Right ventricle myocardium superior (tissue), 1 donor: Measurements from ENCODE around the gene MYL5. TPM values are rescaled to one million over a fixed set of nuclear protein-coding genes. Genes with fewer than 3 reads are reported as not detected.
"Not testable (repeated sequence)": the region's sequence is repeated elsewhere in the genome, so short reads cannot be mapped to it uniquely, and the experiment has no call there.

Source experiments
- ATAC-seq: fragments of 200-7000 bp; cut with Tn5 transposase; one replicate; pipeline ENCODE4 v1.9.1; 2020; ENCODE audit warnings: mild to moderate bottlenecking; ENCODE audit not compliant: poor library complexity
- DNase-seq: peaks from one replicate; pipeline ENCODE4 v3.0.0-alpha.2; 2020
- intact Hi-C: fragments of 100-400 bp; cut with DNase I; formaldehyde crosslinking; loops from one replicate; pipeline ENCODE4 v1.11.2; 2022
- total RNA-seq: library from RNA; stranded (reverse); fragmentation: NEBNext Ultra II Directional; extraction: Animal tissue kit (Norgen Biotek cat#: 25700); gene quantifications from one replicate; pipeline ENCODE4 v1.2.1, GENCODE V29; 2021
- donor health status: DM: no; HTN: yes; CAD: no; lungs with severe emphysema.

Gene MYL5
- total RNA-seq, 1 donor from 2014 or later: 3.7 TPM

GRCh38 chr4:730946-731904, 56.9 kb downstream of the MYL5 start:
- ATAC-seq, intact Hi-C loops: not testable (repeated sequence)

More at GRCh38 chr4:730946-731904, 56.9 kb downstream of the MYL5 start:
- DNase-seq: peak; percentile 36

Other genes with a start within 250 kb of the MYL5 start
- gene ZNF721, start 175.4 kb upstream of the MYL5 start, total RNA-seq: 11.0 TPM
- gene PIGG, start 175.3 kb upstream of the MYL5 start, total RNA-seq: 18.4 TPM
- not detected for gene TMEM271, start 98.2 kb upstream of the MYL5 start, total RNA-seq
- gene PDE6B, start 49.0 kb upstream of the MYL5 start, total RNA-seq: 1.1 TPM
- 1,145 TPM for gene ATP5ME, start 266 bp upstream of the MYL5 start, total RNA-seq
- gene SLC49A3, start 14.6 kb downstream of the MYL5 start, total RNA-seq: 14.6 TPM
- gene PCGF3, start 31.3 kb downstream of the MYL5 start, total RNA-seq: 20.8 TPM
- 4.3 TPM for gene CPLX1, start 151.6 kb downstream of the MYL5 start, total RNA-seq